Endodermal cell (in vitro differentiated cells): ENCODE measurements around the gene GALNT18. TPM values are rescaled to one million over a fixed set of nuclear protein-coding genes. Genes with fewer than 3 reads are reported as not detected.

ENCODE experiments used
- DNase-seq: peaks from one replicate; pipeline ENCODE4 v3.0.0-alpha.2; 2017
- H3K27ac ChIP-seq: 2 replicates; pipeline ENCODE4 v1.5.1; 2013; ENCODE audit warnings: mild to moderate bottlenecking, low read depth, low read length, moderate library complexity
- H3K27me3 ChIP-seq: 2 replicates; pipeline ENCODE4 v1.6.1; 2013; ENCODE audit warnings: mild to moderate bottlenecking, low read length, moderate library complexity; ENCODE audit not compliant: insufficient read depth, control insufficient read depth, poor library complexity, severe bottlenecking
- H3K36me3 ChIP-seq: 2 replicates; pipeline ENCODE4 v1.7.0; 2013; ENCODE audit warnings: mild to moderate bottlenecking, low read length, moderate library complexity; ENCODE audit not compliant: control insufficient read depth, insufficient read depth
- H3K4me1 ChIP-seq: one replicate; pipeline ENCODE4 v1.7.0; 2013; ENCODE audit warnings: low read length; ENCODE audit not compliant: control insufficient read depth, insufficient read depth
- H3K4me3 ChIP-seq: 2 replicates; pipeline ENCODE4 v1.5.1; 2013; ENCODE audit warnings: mild to moderate bottlenecking, low read length, moderate library complexity
- H3K9ac ChIP-seq: 2 replicates; pipeline ENCODE4 v1.6.1; 2013; ENCODE audit warnings: mild to moderate bottlenecking, low read length, moderate library complexity; ENCODE audit not compliant: poor library complexity, severe bottlenecking; ENCODE audit errors: extremely low read depth
- H3K9me3 ChIP-seq: 2 replicates; pipeline ENCODE4 v1.6.1; 2013; ENCODE audit warnings: mild to moderate bottlenecking, low read length, moderate library complexity; ENCODE audit not compliant: control insufficient read depth
- H3K27ac Mint-ChIP-seq: 2 replicates; pipeline ENCODE4 v1.8.0; 2020; ENCODE audit warnings: mixed read lengths
- H3K27me3 Mint-ChIP-seq: 2 replicates; pipeline ENCODE4 v1.8.0; 2021; ENCODE audit warnings: mild to moderate bottlenecking, mixed read lengths; ENCODE audit not compliant: insufficient read depth
- H3K36me3 Mint-ChIP-seq: 2 replicates; pipeline ENCODE4 v1.8.0; 2020; ENCODE audit warnings: low read depth, mixed read lengths
- H3K4me1 Mint-ChIP-seq: 2 replicates; pipeline ENCODE4 v1.8.0; 2020; ENCODE audit warnings: mixed read lengths
- H3K4me3 Mint-ChIP-seq: 2 replicates; pipeline ENCODE4 v1.8.0; 2020; ENCODE audit warnings: mild to moderate bottlenecking, moderate library complexity, mixed read lengths
- H3K9me3 Mint-ChIP-seq: 2 replicates; pipeline ENCODE4 v1.8.0; 2020; ENCODE audit warnings: mild to moderate bottlenecking, mixed read lengths
- CTCF ChIP-seq: fragments of 200-600 bp; sonication (generic); conservative IDR thresholded peaks from 2 replicates; pipeline ENCODE4 v1.5.0; 2021; ENCODE audit warnings: antibody characterized with exemption, mild to moderate bottlenecking
- WGBS, 2 experiments: methylation state at CpG; one replicate each; pipeline versions ENCODE4 v1.1.5 to v1.1.7; 2013; ENCODE audit warnings: missing lambda C conversion rate in 2 of 2, mixed read lengths in 1 of 2; ENCODE audit not compliant: insufficient coverage in 1 of 2, insufficient read length in 1 of 2; 5-methylcytosine and 5-hydroxymethylcytosine counted together
- total RNA-seq, 2 donors: library from RNA; stranded (reverse); fragmentation: NEBNext Ultra II Directional in 1 of 2; extraction: Animal tissue kit (Norgen Biotek cat#: 25700) in 1 of 2; gene quantifications; 2 replicates in 1 of 2; 3 replicates in 1 of 2; pipeline ENCODE4 v1.2.1, GENCODE V29; 2021

The GALNT18 gene
- total RNA-seq, 2 donors from 2014 or later = 5.1 to 9.9 TPM

DNA sequence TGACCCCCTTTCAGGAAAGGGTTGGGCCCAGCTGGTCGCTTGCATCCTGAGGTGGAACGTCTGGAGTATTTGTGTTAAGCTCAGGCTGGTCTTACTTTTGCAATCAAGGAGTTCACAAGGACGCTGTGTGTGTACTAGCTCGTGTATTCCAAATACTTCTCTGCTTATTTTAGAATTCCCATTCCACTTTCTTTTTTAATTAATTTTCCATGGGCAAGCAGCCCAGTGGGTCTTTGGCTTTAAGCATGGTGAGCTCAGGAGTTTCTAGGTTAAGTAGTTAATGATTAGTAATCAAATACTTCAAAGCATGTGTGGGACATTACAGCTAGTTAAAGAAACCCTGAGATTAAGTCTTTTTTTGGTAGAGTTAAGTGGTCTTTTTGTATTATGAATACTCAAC is 337.3 kb downstream of the GALNT18 start:
- Mint-ChIP-seq H3K36me3 (no peaks in the 10 kb centered on the region), H3K27ac (peak overlapping the region; percentile 26), H3K9me3 (no peaks in the 10 kb centered on the region), H3K27me3 (peaks cover 2% of the 10 kb centered on the region), H3K4me3 (no peak overlapping the region), H3K4me1 (peaks cover 33% of the 10 kb centered on the region)
- WGBS, 2 experiments = 95 to 100% methylated on average over 3 to 4 of the region's 4 CpGs
- H3K4me1 ChIP-seq = peaks cover 8% of the 10 kb centered on the region
- H3K9me3 ChIP-seq = no peaks in the 10 kb centered on the region
- no peak for TF ChIP-seq CTCF
- no peak for DNase-seq
- H3K27me3 ChIP-seq = no peaks in the 10 kb centered on the region
- H3K9ac ChIP-seq = no peak overlapping the region
- no peak overlapping the region for H3K4me3 ChIP-seq
- H3K36me3 ChIP-seq = no peaks in the 10 kb centered on the region
- H3K27ac ChIP-seq = no peak overlapping the region

DNA sequence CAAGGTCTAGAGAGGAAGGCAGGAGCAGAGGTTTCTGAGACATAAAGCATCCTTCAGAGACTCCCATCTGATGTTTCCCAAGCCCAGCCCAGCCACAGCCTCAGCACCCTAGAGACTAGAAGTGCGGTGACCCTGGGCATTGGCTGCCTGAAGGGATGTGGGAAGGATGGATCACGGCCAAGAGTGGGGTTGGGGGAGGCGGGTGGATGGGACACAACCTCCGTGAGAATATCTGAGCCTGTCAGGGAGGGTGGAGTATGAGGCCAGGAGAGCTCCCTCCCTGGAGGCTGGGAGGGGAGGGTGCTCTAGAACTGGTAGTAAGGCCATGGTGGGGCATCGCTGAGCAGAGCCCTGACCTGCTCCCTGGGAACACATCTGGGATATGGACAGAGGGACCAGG is 340.2 kb downstream of the GALNT18 start:
- Mint-ChIP-seq H3K4me3 (no peak overlapping the region), H3K4me1 (peaks cover 28% of the 10 kb centered on the region), H3K36me3 (no peaks in the 10 kb centered on the region), H3K27me3 (no peaks in the 10 kb centered on the region), H3K27ac (no peak overlapping the region), H3K9me3 (no peaks in the 10 kb centered on the region)
- Histone ChIP-seq H3K27ac (no peak overlapping the region), H3K4me1 (peaks cover 3% of the 10 kb centered on the region), H3K36me3 (no peaks in the 10 kb centered on the region), H3K27me3 (no peaks in the 10 kb centered on the region), H3K9ac (no peak overlapping the region), H3K4me3 (no peak overlapping the region), H3K9me3 (no peaks in the 10 kb centered on the region)
- no peak for TF ChIP-seq CTCF
- WGBS, 2 experiments = 96 to 100% methylated on average over 1 to 5 of the region's 5 CpGs
- no peak for DNase-seq

GRCh38 chr11:11280826-11281225 is 341.0 kb downstream of the GALNT18 start:
- Histone ChIP-seq H3K4me1 (peaks cover 3% of the 10 kb centered on the region), H3K9me3 (no peaks in the 10 kb centered on the region), H3K9ac (no peak overlapping the region), H3K36me3 (no peaks in the 10 kb centered on the region), H3K4me3 (no peak overlapping the region), H3K27ac (no peak overlapping the region), H3K27me3 (no peaks in the 10 kb centered on the region)
- no peak overlapping the region for H3K4me3 Mint-ChIP-seq
- WGBS, 2 experiments = 83 to 91% methylated on average over 1 to 5 of the region's 5 CpGs
- peaks cover 32% of the 10 kb centered on the region for H3K4me1 Mint-ChIP-seq
- TF ChIP-seq CTCF = no peak
- no peaks in the 10 kb centered on the region for H3K36me3 Mint-ChIP-seq
- no peaks in the 10 kb centered on the region for H3K27me3 Mint-ChIP-seq
- DNase-seq = no peak
- no peak overlapping the region for H3K27ac Mint-ChIP-seq
- peaks cover 6% of the 10 kb centered on the region for H3K9me3 Mint-ChIP-seq
